HepG2 (cell line): ENCODE data around the gene SART1. TPM values are rescaled to one million over a fixed set of nuclear protein-coding genes. Genes with fewer than 3 reads are reported as not detected.

ENCODE experiments used
- ATAC-seq: fragments of 200-7000 bp; cut with Tn5 transposase; 3 replicates; pipeline ENCODE4 v1.9.1; 2020; ENCODE audit warnings: mild to moderate bottlenecking, moderate library complexity
- BruUV-seq: library from RNA; stranded (reverse); fragments of 400-500 nt; replicated peaks from 2 replicates; lab custom pipeline; 2021; lab: Mats Ljungman, UMichigan
- CTCF ChIA-PET: fragments of 300-600 bp; formaldehyde crosslinking; extraction: SDS; loops from one replicate; lab custom pipeline; 2021; ENCODE audit warnings: low total read pairs, inconsistent platforms, low intra/inter-chr PET ratio; lab: Yijun Ruan, JAX
- POLR2A ChIA-PET: fragments of 350-600 bp; sonication (Branson Sonifier 250); formaldehyde crosslinking; loops from one replicate; lab custom pipeline; 2020; ENCODE audit warnings: antibody characterized with exemption, inconsistent platforms; lab: Yijun Ruan, JAX
- DNase-seq: peaks from one replicate; pipeline ENCODE4 v3.0.0-alpha.2; 2015; ENCODE audit warnings: low spot score
- FAIRE-seq: peaks from 3 replicates; lab custom pipeline; 2011; peaks lifted over from hg19 to GRCh38; lab: Jason Lieb, UNC
- H2AFZ ChIP-seq: one replicate; pipeline ENCODE4 v1.6.1; 2011; ENCODE audit warnings: low read length, inconsistent platforms
- H3K27ac ChIP-seq: fragments of 300-600 bp; 3 replicates; pipeline ENCODE4 v1.8.0; 2011; ENCODE audit warnings: mixed run types, mild to moderate bottlenecking, mixed read lengths, low read length, inconsistent platforms; ENCODE audit not compliant: insufficient read depth; ENCODE audit errors: extremely low read length
- H3K27me3 ChIP-seq, 2 experiments: fragments of 200-600 bp in 1 of 2; 2 replicates in 1 of 2; 3 replicates in 1 of 2; pipeline versions ENCODE4 v1.6.0 to v1.8.0; 2011; ENCODE audit warnings: low read length in 2 of 2, mild to moderate bottlenecking in 2 of 2, moderate library complexity in 2 of 2, inconsistent platforms in 1 of 2; ENCODE audit not compliant: insufficient read depth in 2 of 2, control insufficient read depth in 1 of 2
- H3K36me3 ChIP-seq, 2 experiments: fragments of 200-600 bp in 1 of 2; replicated peaks in 1 of 2; 2 replicates in 1 of 2; 3 replicates in 1 of 2; pipeline versions ENCODE4 v1.5.1 to v1.8.0; 2011; ENCODE audit warnings: low read length in 2 of 2, inconsistent platforms in 1 of 2; ENCODE audit not compliant: insufficient read depth in 2 of 2, control insufficient read depth in 1 of 2
- H3K4me1 ChIP-seq: 2 replicates; pipeline ENCODE4 v1.5.1; 2012; ENCODE audit warnings: low read length, inconsistent platforms; ENCODE audit not compliant: insufficient read depth
- H3K4me2 ChIP-seq: 2 replicates; pipeline ENCODE4 v1.6.0; 2011; ENCODE audit warnings: low read depth, low read length, inconsistent platforms
- H3K4me3 ChIP-seq, 3 experiments: fragments of 200-600 bp in 1 of 3; sonication (generic), shearing (Covaris generic) in 1 of 3; replicated peaks in 1 of 3; 2 replicates each; pipeline ENCODE4 v1.5.1; 2011 to 2016; ENCODE audit warnings: low read length in 3 of 3, inconsistent platforms in 2 of 3, low read depth in 2 of 3, mild to moderate bottlenecking in 2 of 3, control low read depth in 1 of 3, mixed read lengths in 1 of 3; ENCODE audit not compliant: insufficient read depth in 1 of 3
- H3K79me2 ChIP-seq: one replicate; pipeline ENCODE4 v1.6.1; 2011; ENCODE audit warnings: low read length, inconsistent platforms; ENCODE audit not compliant: insufficient read depth
- H3K9ac ChIP-seq: 2 replicates; pipeline ENCODE4 v1.6.0; 2011; ENCODE audit warnings: mild to moderate bottlenecking, low read depth, low read length, inconsistent platforms; ENCODE audit not compliant: insufficient read depth
- H3K9me3 ChIP-seq: 2 replicates; pipeline ENCODE4 v1.5.1; 2012; ENCODE audit warnings: mild to moderate bottlenecking, low read length
- H4K20me1 ChIP-seq: 2 replicates; pipeline ENCODE4 v1.6.0; 2011; ENCODE audit warnings: inconsistent platforms, mild to moderate bottlenecking, low read length, moderate library complexity; ENCODE audit not compliant: insufficient read depth
- ZBTB34 ChIP-seq: sonication (generic); formaldehyde crosslinking; IDR thresholded peaks from 2 replicates; pipeline ENCODE4 v1.8.0; 2022; ENCODE audit warnings: mild to moderate bottlenecking, missing genetic modification reagents
- ZNF17 ChIP-seq: sonication (generic); formaldehyde crosslinking; IDR thresholded peaks from 2 replicates; pipeline ENCODE4 v1.5.0; 2020; ENCODE audit warnings: mild to moderate bottlenecking, missing genetic modification reagents
- ZNF281 ChIP-seq: sonication (generic); formaldehyde crosslinking; IDR thresholded peaks from 2 replicates; pipeline ENCODE4 v1.4.0; 2020; ENCODE audit warnings: missing genetic modification reagents, borderline replicate concordance
- WGBS: methylation state at CpG from one replicate; pipeline ENCODE4 v1.1.6; 2017; ENCODE audit warnings: low lambda C conversion rate; 5-methylcytosine and 5-hydroxymethylcytosine counted together
- in situ Hi-C: cut with HindIII; loops from 2 replicates; pipeline ENCODE4 v1.10.0; 2017; ENCODE audit warnings: low pct_unique_long_range_greater_than_20kb; ENCODE audit not compliant: extremely low pct_ligation_motif_present
- intact Hi-C: fragments of 100-400 bp; cut with micrococcal nuclease; formaldehyde crosslinking; loops from one replicate; pipeline ENCODE4 v1.10.0; 2022; ENCODE audit not compliant: unreplicated experiment
- polyA plus RNA-seq, 8 experiments: library from polyadenylated mRNA; depleted of rRNA in 3 of 8; stranded (reverse) in 7 of 8; unstranded in 1 of 8; fragments of >200 nt; fragmentation: Illumina TruSeq in 4 of 8; extraction: Trizol in 4 of 8; gene quantifications; 2 replicates each; pipeline versions ENCODE4 v1.2.1 to v1.2.3, GENCODE V29; 2011 to 2016; ENCODE audit warnings: low read depth in 4 of 8, missing spikeins in 1 of 8, mixed read lengths in 1 of 8; ENCODE audit not compliant: insufficient read depth in 1 of 8
- total RNA-seq, 5 experiments: library from RNA; depleted of rRNA; stranded (reverse); fragments of >200 nt; fragmentation: Illumina TruSeq; extraction: Trizol; gene quantifications; 2 replicates each; pipeline ENCODE4 v1.2.3, GENCODE V29; 2016; ENCODE audit warnings: low read depth in 1 of 5

The SART1 gene
- total and polyA plus RNA-seq, 2 of the 13 experiments (the other 11 are each of a cell fraction or from before 2014, with no cell fraction given), result 11.3 to 22.5 TPM

DNA sequence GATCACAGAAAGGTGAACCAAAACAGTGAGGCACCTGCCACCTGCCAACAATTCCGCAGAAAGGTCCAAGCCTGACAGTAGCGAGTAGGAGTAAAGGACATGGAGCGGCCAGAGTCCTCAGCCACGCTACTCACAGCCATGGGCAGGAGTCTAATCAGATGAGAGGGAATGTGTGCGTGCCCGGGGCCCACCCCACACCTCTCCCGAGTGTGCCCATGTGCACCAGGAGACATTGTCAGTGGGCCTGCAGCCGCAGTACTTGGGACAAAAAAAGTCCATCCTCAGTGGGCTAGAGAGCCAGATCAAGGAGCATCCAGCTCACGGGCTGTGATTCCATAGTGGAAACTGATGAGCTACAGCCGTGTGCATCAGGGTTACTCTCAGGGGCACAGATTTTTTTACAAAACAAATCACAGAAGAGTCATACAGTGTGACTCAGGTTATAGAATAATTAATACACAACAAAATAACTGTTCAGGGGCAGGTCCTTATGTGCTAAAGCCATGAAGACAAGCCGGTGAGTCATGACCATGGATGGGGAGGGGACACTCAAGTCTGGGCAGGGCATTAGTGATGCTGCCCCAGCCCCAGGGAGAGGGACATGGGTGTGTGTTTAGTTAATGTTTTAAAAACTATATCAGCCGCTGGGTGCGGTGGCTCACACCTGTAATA is 12.0 kb downstream of the SART1 start:
- no peak for ATAC-seq
- no peak overlapping the region for H3K4me2 ChIP-seq
- POLR2A ChIA-PET, result no interaction called here
- CTCF ChIA-PET, result no interaction called here
- intact Hi-C loops, result no loop called here
- in situ Hi-C loops, result no loop called here
- BruUV-seq, result no TSS peak
- peaks cover 5 to 27% of the 10 kb centered on the region in 2 experiments for H3K36me3 ChIP-seq
- no peaks in the 10 kb centered on the region for H3K79me2 ChIP-seq
- no peaks in the 10 kb centered on the region for H4K20me1 ChIP-seq
- H3K9me3 ChIP-seq, result no peaks in the 10 kb centered on the region
- H3K4me1 ChIP-seq, result no peaks in the 10 kb centered on the region
- no peak overlapping the region for H3K27ac ChIP-seq
- FAIRE-seq, result no peak
- H2AFZ ChIP-seq, result no peak overlapping the region
- no peak overlapping the region for H3K4me3 ChIP-seq
- WGBS, result 96% methylated on average over 12 of the region's 13 CpGs
- TF ChIP-seq ZNF17 (CRISPR knock-in tag), result no peak
- H3K27me3 ChIP-seq, result no peaks in the 10 kb centered on the region
- no peak overlapping the region for H3K9ac ChIP-seq
- no peak for DNase-seq

- TF ChIP-seq ZNF281 (CRISPR knock-in tag), result 0 out of 2 replicates have a peak, but pooled peaks have one; percentile 18
- no peak for TF ChIP-seq ZBTB34
- in situ Hi-C loops, result no loop called here
- no TSS peak for BruUV-seq
- no peak overlapping the region for H3K4me3 ChIP-seq
- H3K27ac ChIP-seq, result no peak overlapping the region
- H4K20me1 ChIP-seq, result no peaks in the 10 kb centered on the region
- ATAC-seq (no peak), FAIRE-seq (no peak), DNase-seq (no peak)
- H3K4me2 ChIP-seq, result no peak overlapping the region
- intact Hi-C loops, result no loop called here
- no peaks in the 10 kb centered on the region for H3K9me3 ChIP-seq
- H3K36me3 ChIP-seq, result peaks cover 5 to 24% of the 10 kb centered on the region in 2 experiments
- no peaks in the 10 kb centered on the region for H3K4me1 ChIP-seq
- H3K27me3 ChIP-seq, result no peaks in the 10 kb centered on the region
- H2AFZ ChIP-seq, result no peak overlapping the region
- H3K9ac ChIP-seq, result no peak overlapping the region
- no peaks in the 10 kb centered on the region for H3K79me2 ChIP-seq
- WGBS, result 98% methylated on average over 9 of the region's 9 CpGs
- ChIA-PET CTCF (no interaction called here), POLR2A (no interaction called here)
Measured at GRCh38 chr11:65975771-65976170, 14.2 kb downstream of the SART1 start.
